Measurements from ENCODE around the gene FBXL17.

FBXL17 gene

DNA sequence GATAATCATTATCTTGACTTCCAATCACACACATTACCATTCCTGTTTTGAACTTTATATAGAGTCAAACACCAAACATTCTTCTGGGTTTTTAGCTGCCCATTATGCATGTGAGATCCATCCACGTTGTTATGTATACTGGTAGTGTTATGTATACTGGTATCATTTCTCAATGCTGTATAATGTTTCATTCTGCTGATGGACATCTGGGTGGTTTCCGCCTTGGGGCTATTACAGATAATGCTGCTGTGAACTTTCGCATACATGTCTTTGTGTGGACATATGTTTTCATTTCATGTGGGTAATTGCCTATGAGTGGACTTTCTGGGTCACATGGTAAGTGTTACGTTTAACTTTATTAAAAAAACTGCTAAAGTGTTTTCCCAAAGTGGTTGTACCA lies 493.4 kb downstream of the FBXL17 start:
- Histone ChIP-seq H3K9ac (ENCODE audit: low read length) (no peak overlapping the region), H3K36me3 (ENCODE audit: insufficient read depth, low read length) (no peaks in the 10 kb centered on the region), H3K27me3 (ENCODE audit: control insufficient read depth in 1 of 2, insufficient read depth in 2 of 2, low read length in 2 of 2) (no peaks in the 10 kb centered on the region), H3K4me3 (ENCODE audit: low read depth in 1 of 2, low read length in 2 of 2) (no peak overlapping the region), H3K4me1 (ENCODE audit: insufficient read depth, low read length) (peaks cover 5% of the 10 kb centered on the region), H3K9me3 (ENCODE audit: low read length) (no peaks in the 10 kb centered on the region), H3K27ac (ENCODE audit: low read depth, low read length) (no peak overlapping the region)

DNA sequence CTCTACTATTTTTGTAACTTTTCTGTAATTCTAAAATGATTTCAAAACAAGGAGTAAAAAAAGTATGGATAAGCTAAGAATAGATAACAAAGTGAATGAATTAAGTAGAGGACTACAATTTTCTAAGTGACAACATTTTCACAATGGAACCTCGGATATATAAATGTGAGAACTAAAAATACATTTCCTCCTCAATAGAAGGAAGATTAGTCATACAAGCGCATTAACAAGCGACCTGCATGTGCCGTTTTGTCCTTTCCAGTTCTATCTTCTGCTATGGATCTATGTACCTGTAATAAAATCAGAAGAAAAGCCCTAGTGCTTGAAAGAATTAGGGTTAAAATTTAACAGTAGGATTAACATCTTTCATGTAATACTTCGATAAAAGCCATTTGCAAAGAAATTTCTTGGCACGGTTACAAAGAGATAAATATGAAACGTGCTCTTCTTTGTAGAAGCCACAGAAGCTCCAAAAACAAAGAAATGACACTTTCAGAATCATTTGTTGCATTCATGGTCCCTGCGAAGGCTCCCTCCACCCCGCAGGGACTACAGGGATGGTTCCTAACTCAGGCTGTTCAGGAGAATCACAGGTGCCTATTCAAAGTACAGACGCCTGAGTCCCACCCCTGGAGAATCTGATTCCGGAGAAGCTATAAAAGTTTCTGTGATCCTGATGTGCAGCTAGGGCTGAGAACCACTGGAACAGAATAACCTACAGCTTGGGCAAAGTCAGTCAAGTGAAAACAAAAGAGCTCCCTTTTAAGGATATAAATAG lies 494.5 kb downstream of the FBXL17 start:
- no peaks in the 10 kb centered on the region for H3K9me3 ChIP-seq (ENCODE audit: low read length)
- H3K27ac ChIP-seq (ENCODE audit: low read depth, low read length), result no peak overlapping the region
- H3K27me3 ChIP-seq (ENCODE audit: control insufficient read depth in 1 of 2, insufficient read depth in 2 of 2, low read length in 2 of 2), result no peaks in the 10 kb centered on the region
- peaks cover 5% of the 10 kb centered on the region for H3K4me1 ChIP-seq (ENCODE audit: insufficient read depth, low read length)
- no peak overlapping the region for H3K9ac ChIP-seq (ENCODE audit: low read length)
- no peaks in the 10 kb centered on the region for H3K36me3 ChIP-seq (ENCODE audit: insufficient read depth, low read length)
- no peak overlapping the region for H3K4me3 ChIP-seq (ENCODE audit: low read depth in 1 of 2, low read length in 2 of 2)

GRCh38 chr5:107885601-107886000 lies 496.3 kb downstream of the FBXL17 start:
- no peaks in the 10 kb centered on the region for H3K9me3 ChIP-seq (ENCODE audit: low read length)
- no peak overlapping the region for H3K9ac ChIP-seq (ENCODE audit: low read length)
- no peaks in the 10 kb centered on the region for H3K36me3 ChIP-seq (ENCODE audit: insufficient read depth, low read length)
- H3K4me1 ChIP-seq (ENCODE audit: insufficient read depth, low read length), result peaks cover 5% of the 10 kb centered on the region
- no peak overlapping the region for H3K27ac ChIP-seq (ENCODE audit: low read depth, low read length)
- no peaks in the 10 kb centered on the region for H3K27me3 ChIP-seq (ENCODE audit: control insufficient read depth in 1 of 2, insufficient read depth in 2 of 2, low read length in 2 of 2)
- H3K4me3 ChIP-seq (ENCODE audit: low read depth in 1 of 2, low read length in 2 of 2), result no peak overlapping the region

GRCh38 chr5:107884871-107885270 lies 497.0 kb downstream of the FBXL17 start:
- no peak overlapping the region for H3K9ac ChIP-seq (ENCODE audit: low read length)
- H3K27ac ChIP-seq (ENCODE audit: low read depth, low read length), result no peak overlapping the region
- no peaks in the 10 kb centered on the region for H3K36me3 ChIP-seq (ENCODE audit: insufficient read depth, low read length)
- no peaks in the 10 kb centered on the region for H3K9me3 ChIP-seq (ENCODE audit: low read length)
- H3K4me1 ChIP-seq (ENCODE audit: insufficient read depth, low read length), result peaks cover 5% of the 10 kb centered on the region
- H3K27me3 ChIP-seq (ENCODE audit: control insufficient read depth in 1 of 2, insufficient read depth in 2 of 2, low read length in 2 of 2), result no peaks in the 10 kb centered on the region
- no peak overlapping the region for H3K4me3 ChIP-seq (ENCODE audit: low read depth in 1 of 2, low read length in 2 of 2)

DNA sequence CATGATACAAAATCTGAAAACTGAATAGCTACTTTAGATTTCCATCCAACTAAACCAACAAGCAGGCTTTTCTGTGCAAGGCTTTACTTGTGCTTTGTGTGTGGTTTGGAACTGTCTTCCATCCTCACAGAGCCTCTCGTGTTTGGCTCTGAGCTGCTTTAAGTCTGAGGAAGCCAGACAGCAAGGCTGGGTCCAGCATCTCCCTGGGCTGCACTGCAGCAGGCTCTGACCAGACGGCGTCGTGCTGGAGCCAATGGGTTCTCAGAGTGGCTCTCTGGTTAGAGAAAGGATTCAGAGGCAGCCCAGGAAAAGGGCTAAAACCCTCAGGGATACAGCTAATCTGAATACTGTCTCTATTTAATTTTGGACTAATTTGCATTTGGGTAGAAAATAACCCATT lies 503.2 kb downstream of the FBXL17 start:
- no peak overlapping the region for H3K4me3 ChIP-seq (ENCODE audit: low read depth in 1 of 2, low read length in 2 of 2)
- H3K9me3 ChIP-seq (ENCODE audit: low read length), result no peaks in the 10 kb centered on the region
- peaks cover 14% of the 10 kb centered on the region for H3K4me1 ChIP-seq (ENCODE audit: insufficient read depth, low read length)
- no peaks in the 10 kb centered on the region for H3K27me3 ChIP-seq (ENCODE audit: control insufficient read depth in 1 of 2, insufficient read depth in 2 of 2, low read length in 2 of 2)
- H3K27ac ChIP-seq (ENCODE audit: low read depth, low read length), result no peak overlapping the region
- no peak overlapping the region for H3K9ac ChIP-seq (ENCODE audit: low read length)
- no peaks in the 10 kb centered on the region for H3K36me3 ChIP-seq (ENCODE audit: insufficient read depth, low read length)

DNA sequence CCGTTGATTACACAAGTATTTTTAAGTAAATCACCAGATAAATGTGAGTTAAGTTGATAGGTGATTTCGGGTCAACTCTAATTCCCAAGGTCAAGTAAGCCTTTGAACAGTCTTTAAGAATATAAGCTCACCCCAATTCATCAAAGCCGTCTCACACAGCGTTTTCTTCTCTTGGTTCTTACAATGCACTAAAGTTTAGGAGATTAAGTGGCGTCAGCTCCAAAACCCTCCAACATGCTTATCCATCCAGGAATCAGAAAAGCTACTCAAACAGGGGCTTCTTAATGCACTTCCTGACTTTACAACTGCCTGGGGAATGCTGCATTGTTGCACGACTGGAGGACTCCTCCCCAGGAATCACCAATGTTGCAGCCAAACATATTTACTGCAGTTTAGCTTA lies 505.0 kb downstream of the FBXL17 start:
- no peak overlapping the region for H3K27ac ChIP-seq (ENCODE audit: low read depth, low read length)
- no peak overlapping the region for H3K9ac ChIP-seq (ENCODE audit: low read length)
- H3K9me3 ChIP-seq (ENCODE audit: low read length), result no peaks in the 10 kb centered on the region
- H3K4me1 ChIP-seq (ENCODE audit: insufficient read depth, low read length), result peaks cover 14% of the 10 kb centered on the region
- H3K27me3 ChIP-seq (ENCODE audit: control insufficient read depth in 1 of 2, insufficient read depth in 2 of 2, low read length in 2 of 2), result no peaks in the 10 kb centered on the region
- no peak overlapping the region for H3K4me3 ChIP-seq (ENCODE audit: low read depth in 1 of 2, low read length in 2 of 2)
- H3K36me3 ChIP-seq (ENCODE audit: insufficient read depth, low read length), result no peaks in the 10 kb centered on the region

DNA sequence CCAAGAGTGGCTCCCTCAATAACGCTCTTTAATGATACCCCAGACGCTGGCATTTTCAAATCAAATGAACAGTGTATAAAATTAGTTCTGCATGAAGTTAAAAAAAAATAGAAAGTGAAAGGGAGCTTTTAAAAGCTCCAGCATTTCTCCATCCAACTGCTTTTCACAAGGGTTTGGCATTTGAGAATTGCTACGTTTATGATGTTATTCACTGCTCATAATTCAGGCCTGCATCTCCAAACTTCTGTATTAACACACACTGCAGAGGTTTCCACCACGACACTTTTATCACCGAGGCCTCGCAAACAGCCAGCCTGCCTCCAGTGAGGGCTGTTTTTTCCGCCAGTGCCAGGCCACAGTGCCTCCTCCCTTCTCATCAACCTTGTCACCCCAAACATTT lies 505.6 kb downstream of the FBXL17 start:
- Histone ChIP-seq H3K4me1 (ENCODE audit: insufficient read depth, low read length) (peaks cover 14% of the 10 kb centered on the region), H3K27me3 (ENCODE audit: control insufficient read depth in 1 of 2, insufficient read depth in 2 of 2, low read length in 2 of 2) (no peaks in the 10 kb centered on the region), H3K36me3 (ENCODE audit: insufficient read depth, low read length) (no peaks in the 10 kb centered on the region), H3K27ac (ENCODE audit: low read depth, low read length) (no peak overlapping the region), H3K4me3 (ENCODE audit: low read depth in 1 of 2, low read length in 2 of 2) (peak overlapping the region in 1 of 2 donors; percentile 34), H3K9ac (ENCODE audit: low read length) (no peak overlapping the region), H3K9me3 (ENCODE audit: low read length) (no peaks in the 10 kb centered on the region)

GRCh38 chr5:107875833-107876232 lies 506.1 kb downstream of the FBXL17 start:
- H3K27ac ChIP-seq (ENCODE audit: low read depth, low read length), result no peak overlapping the region
- no peak overlapping the region for H3K4me3 ChIP-seq (ENCODE audit: low read depth in 1 of 2, low read length in 2 of 2)
- H3K9me3 ChIP-seq (ENCODE audit: low read length), result no peaks in the 10 kb centered on the region
- no peaks in the 10 kb centered on the region for H3K27me3 ChIP-seq (ENCODE audit: control insufficient read depth in 1 of 2, insufficient read depth in 2 of 2, low read length in 2 of 2)
- H3K9ac ChIP-seq (ENCODE audit: low read length), result peak overlapping the region; percentile 13
- no peaks in the 10 kb centered on the region for H3K36me3 ChIP-seq (ENCODE audit: insufficient read depth, low read length)
- H3K4me1 ChIP-seq (ENCODE audit: insufficient read depth, low read length), result peaks cover 14% of the 10 kb centered on the region

- H3K9ac ChIP-seq (ENCODE audit: low read length), result no peak overlapping the region
- no peak overlapping the region for H3K27ac ChIP-seq (ENCODE audit: low read depth, low read length)
- H3K27me3 ChIP-seq (ENCODE audit: control insufficient read depth in 1 of 2, insufficient read depth in 2 of 2, low read length in 2 of 2), result no peaks in the 10 kb centered on the region
- H3K36me3 ChIP-seq (ENCODE audit: insufficient read depth, low read length), result no peaks in the 10 kb centered on the region
- no peak overlapping the region for H3K4me3 ChIP-seq (ENCODE audit: low read depth in 1 of 2, low read length in 2 of 2)
- no peaks in the 10 kb centered on the region for H3K9me3 ChIP-seq (ENCODE audit: low read length)
- H3K4me1 ChIP-seq (ENCODE audit: insufficient read depth, low read length), result peaks cover 14% of the 10 kb centered on the region
These were observed 507.1 kb downstream of the FBXL17 start for GRCh38 chr5:107874795-107875194.

DNA sequence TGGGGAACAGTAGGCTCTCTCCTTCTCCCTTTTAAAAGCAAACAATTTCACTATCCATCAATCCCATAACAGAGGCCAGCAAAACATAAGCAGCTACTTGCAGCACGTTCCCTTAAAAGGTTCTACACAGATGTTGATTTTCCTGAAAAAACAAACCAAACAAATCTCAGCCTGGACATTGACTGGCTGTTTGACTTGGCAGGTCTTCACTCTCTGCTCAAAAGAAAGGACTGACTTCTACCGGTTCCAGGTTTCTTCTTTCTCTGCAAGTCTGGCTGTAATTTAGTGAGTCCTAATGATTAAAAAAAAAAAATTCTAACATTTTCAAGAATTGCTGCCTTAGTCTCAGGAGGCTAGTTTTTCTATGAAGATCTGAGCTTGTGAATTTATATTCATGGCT lies 508.0 kb downstream of the FBXL17 start:
- Histone ChIP-seq H3K9ac (ENCODE audit: low read length) (no peak overlapping the region), H3K4me3 (ENCODE audit: low read depth in 1 of 2, low read length in 2 of 2) (no peak overlapping the region), H3K9me3 (ENCODE audit: low read length) (no peaks in the 10 kb centered on the region), H3K36me3 (ENCODE audit: insufficient read depth, low read length) (no peaks in the 10 kb centered on the region), H3K4me1 (ENCODE audit: insufficient read depth, low read length) (peaks cover 14% of the 10 kb centered on the region), H3K27me3 (ENCODE audit: control insufficient read depth in 1 of 2, insufficient read depth in 2 of 2, low read length in 2 of 2) (no peaks in the 10 kb centered on the region), H3K27ac (ENCODE audit: low read depth, low read length) (no peak overlapping the region)

DNA sequence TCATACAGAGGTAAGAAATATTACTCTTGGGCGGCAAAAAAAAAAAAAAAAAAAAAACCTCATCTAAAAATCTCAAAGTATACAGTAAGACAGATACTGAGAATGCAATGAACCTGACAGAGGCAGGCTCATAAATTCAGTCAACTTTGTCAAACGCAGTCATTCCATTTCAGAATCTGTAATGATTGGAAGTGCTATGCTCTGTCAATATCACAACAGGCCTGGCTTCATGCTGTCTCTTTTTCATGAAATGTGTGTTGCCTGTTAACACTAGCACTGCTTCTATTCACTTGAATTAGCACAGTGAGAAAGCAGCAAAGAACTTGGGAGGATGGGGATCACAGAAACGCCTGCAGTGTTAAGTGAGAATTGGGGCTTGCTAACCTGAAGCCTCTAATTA lies 510.9 kb downstream of the FBXL17 start:
- Histone ChIP-seq H3K4me1 (ENCODE audit: insufficient read depth, low read length) (peaks cover under 1% of the 10 kb centered on the region), H3K9me3 (ENCODE audit: low read length) (no peaks in the 10 kb centered on the region), H3K36me3 (ENCODE audit: insufficient read depth, low read length) (no peaks in the 10 kb centered on the region), H3K27ac (ENCODE audit: low read depth, low read length) (no peak overlapping the region), H3K4me3 (ENCODE audit: low read depth in 1 of 2, low read length in 2 of 2) (no peak overlapping the region), H3K27me3 (ENCODE audit: control insufficient read depth in 1 of 2, insufficient read depth in 2 of 2, low read length in 2 of 2) (no peaks in the 10 kb centered on the region), H3K9ac (ENCODE audit: low read length) (no peak overlapping the region)

GRCh38 chr5:107869438-107870115 lies 512.3 kb downstream of the FBXL17 start:
- H3K36me3 ChIP-seq (ENCODE audit: insufficient read depth, low read length), result no peaks in the 10 kb centered on the region
- H3K27ac ChIP-seq (ENCODE audit: low read depth, low read length), result no peak overlapping the region
- H3K9ac ChIP-seq (ENCODE audit: low read length), result no peak overlapping the region
- H3K4me1 ChIP-seq (ENCODE audit: insufficient read depth, low read length), result no peaks in the 10 kb centered on the region
- H3K27me3 ChIP-seq (ENCODE audit: control insufficient read depth in 1 of 2, insufficient read depth in 2 of 2, low read length in 2 of 2), result no peaks in the 10 kb centered on the region
- H3K9me3 ChIP-seq (ENCODE audit: low read length), result no peaks in the 10 kb centered on the region
- no peak overlapping the region for H3K4me3 ChIP-seq (ENCODE audit: low read depth in 1 of 2, low read length in 2 of 2)

Measured in muscle layer of colon (tissue), 2 donors.